ENCODE results near the gene HSPB6.

- no peak for TF ChIP-seq CTCF (IDR thresholded peaks at IDR 0.05; ENCODE audit: low read depth, low read length, missing input control)
- no peak for TF ChIP-seq RXRA (IDR thresholded peaks at IDR 0.05)
- TF ChIP-seq HNF4G (IDR thresholded peaks at IDR 0.05), result no peak
- no peak for TF ChIP-seq MAX (IDR thresholded peaks at IDR 0.05)
- no peak for TF ChIP-seq GABPA (IDR thresholded peaks at IDR 0.05 in 1 of 2, conservative IDR thresholded peaks at IDR 0.05 in 1 of 2)
- no peak for TF ChIP-seq TAF1 (conservative IDR thresholded peaks at IDR 0.05)
- no peak for TF ChIP-seq FOXA1 (IDR thresholded peaks at IDR 0.05)
- TF ChIP-seq EGR1 (IDR thresholded peaks at IDR 0.05; ENCODE audit: low read depth in 2 of 2), result no peak
- no peak for TF ChIP-seq RAD21 (IDR thresholded peaks at IDR 0.05)
- TF ChIP-seq ZBTB33 (IDR thresholded peaks at IDR 0.05), result no peak
- TF ChIP-seq REST (IDR thresholded peaks at IDR 0.05), result no peak
- TF ChIP-seq YY1 (IDR thresholded peaks at IDR 0.05), result no peak
These were observed 22.2 kb upstream of the HSPB6 start for GRCh38 chr19:35779033-35779432.
